Brain microvascular endothelial cell (primary cell): ENCODE results near the gene TRIM58.
A peak's percentile ranks its signal among the peaks of the same experiment; 100 is the strongest.

Experiments
- DNase-seq: peaks from one replicate; pipeline ENCODE4 v3.0.0-alpha.2; 2020
- H3K27ac ChIP-seq: fragments of 250-450 bp; sonication (Bioruptor Pico); 2 replicates; pipeline ENCODE4 v1.5.1; 2020; ENCODE audit warnings: mild to moderate bottlenecking, moderate library complexity
- H3K27me3 ChIP-seq: fragments of 250-450 bp; sonication (Bioruptor Pico); replicated peaks from 2 replicates; pipeline ENCODE4 v1.5.1; 2020; ENCODE audit warnings: mild to moderate bottlenecking
- H3K36me3 ChIP-seq: fragments of 250-450 bp; sonication (Bioruptor Pico); replicated peaks from 2 replicates; pipeline ENCODE4 v1.5.1; 2020; ENCODE audit warnings: mild to moderate bottlenecking
- H3K4me3 ChIP-seq: 2 replicates; pipeline ENCODE4 v1.5.1; 2011; ENCODE audit warnings: low read depth, mild to moderate bottlenecking, control low read depth, low read length, moderate library complexity
- in situ Hi-C: cut with HindIII; loops from 2 replicates; pipeline ENCODE4 v1.10.0; 2017; ENCODE audit warnings: low sequenced_read_pairs, low pct_ligation_motif_present
- TF ChIP-seq, protein P1 (sequence below): IDR thresholded peaks from 2 replicates; pipeline ENCODE4 v1.5.1; 2011; ENCODE audit warnings: low read depth, mild to moderate bottlenecking, moderate library complexity, low read length, control low read depth, inconsistent platforms; ENCODE audit errors: missing control alignments

The TRIM58 gene

DNA sequence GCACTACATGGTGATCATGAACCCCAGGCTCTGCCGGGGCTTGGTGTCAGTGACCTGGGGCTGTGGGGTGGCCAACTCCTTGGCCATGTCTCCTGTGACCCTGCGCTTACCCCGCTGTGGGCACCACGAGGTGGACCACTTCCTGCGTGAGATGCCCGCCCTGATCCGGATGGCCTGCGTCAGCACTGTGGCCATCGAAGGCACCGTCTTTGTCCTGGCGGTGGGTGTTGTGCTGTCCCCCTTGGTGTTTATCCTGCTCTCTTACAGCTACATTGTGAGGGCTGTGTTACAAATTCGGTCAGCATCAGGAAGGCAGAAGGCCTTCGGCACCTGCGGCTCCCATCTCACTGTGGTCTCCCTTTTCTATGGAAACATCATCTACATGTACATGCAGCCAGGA, 39.0 kb downstream of the TRIM58 start:
- no peak for DNase-seq
- no peaks in the 10 kb centered on the region for H3K36me3 ChIP-seq
- in situ Hi-C loops: no loop called here
- no peak overlapping the region for H3K27ac ChIP-seq
- TF ChIP-seq, protein P1, sequence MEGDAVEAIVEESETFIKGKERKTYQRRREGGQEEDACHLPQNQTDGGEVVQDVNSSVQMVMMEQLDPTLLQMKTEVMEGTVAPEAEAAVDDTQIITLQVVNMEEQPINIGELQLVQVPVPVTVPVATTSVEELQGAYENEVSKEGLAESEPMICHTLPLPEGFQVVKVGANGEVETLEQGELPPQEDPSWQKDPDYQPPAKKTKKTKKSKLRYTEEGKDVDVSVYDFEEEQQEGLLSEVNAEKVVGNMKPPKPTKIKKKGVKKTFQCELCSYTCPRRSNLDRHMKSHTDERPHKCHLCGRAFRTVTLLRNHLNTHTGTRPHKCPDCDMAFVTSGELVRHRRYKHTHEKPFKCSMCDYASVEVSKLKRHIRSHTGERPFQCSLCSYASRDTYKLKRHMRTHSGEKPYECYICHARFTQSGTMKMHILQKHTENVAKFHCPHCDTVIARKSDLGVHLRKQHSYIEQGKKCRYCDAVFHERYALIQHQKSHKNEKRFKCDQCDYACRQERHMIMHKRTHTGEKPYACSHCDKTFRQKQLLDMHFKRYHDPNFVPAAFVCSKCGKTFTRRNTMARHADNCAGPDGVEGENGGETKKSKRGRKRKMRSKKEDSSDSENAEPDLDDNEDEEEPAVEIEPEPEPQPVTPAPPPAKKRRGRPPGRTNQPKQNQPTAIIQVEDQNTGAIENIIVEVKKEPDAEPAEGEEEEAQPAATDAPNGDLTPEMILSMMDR: no peak
- H3K27me3 ChIP-seq: no peaks in the 10 kb centered on the region
- no peak overlapping the region for H3K4me3 ChIP-seq

DNA sequence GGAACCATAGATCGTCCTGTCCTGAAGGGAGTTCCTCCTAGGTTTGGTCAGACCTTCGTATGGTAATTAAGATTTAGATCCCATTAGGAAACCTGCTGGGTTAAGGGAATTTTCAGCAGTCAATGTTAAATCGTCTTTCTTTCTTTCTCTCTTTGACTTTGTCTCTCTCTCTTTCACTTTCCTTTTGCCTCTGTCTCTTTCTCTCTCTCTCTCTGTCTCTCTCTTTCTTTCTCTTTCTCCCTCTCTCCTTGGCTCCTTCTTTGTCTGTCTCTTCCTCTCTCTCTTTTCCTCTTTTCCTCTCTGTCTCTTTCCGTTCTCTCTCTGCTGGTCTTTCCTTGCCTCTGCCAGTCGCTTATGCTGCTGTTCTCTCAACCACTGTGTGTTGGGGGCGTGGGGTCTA, 47.1 kb downstream of the TRIM58 start:
- H3K4me3 ChIP-seq: no peak overlapping the region
- H3K27ac ChIP-seq: no peak overlapping the region
- no peak for DNase-seq
- H3K27me3 ChIP-seq: no peaks in the 10 kb centered on the region
- TF ChIP-seq, protein P1: no peak
- in situ Hi-C loops: no loop called here
- H3K36me3 ChIP-seq: no peaks in the 10 kb centered on the region

- H3K4me3 ChIP-seq: no peak overlapping the region
- in situ Hi-C loops: no loop called here
Observed at GRCh38 chr1:247905181-247905580, 48.2 kb downstream of the TRIM58 start.

GRCh38 chr1:247905910-247906503, 49.0 kb downstream of the TRIM58 start:
- TF ChIP-seq, protein P1: no peak
- H3K36me3 ChIP-seq: no peaks in the 10 kb centered on the region
- no peaks in the 10 kb centered on the region for H3K27me3 ChIP-seq
- in situ Hi-C loops: no loop called here
- no peak overlapping the region for H3K27ac ChIP-seq
- no peak for DNase-seq
- peak overlapping the region; percentile 1 for H3K4me3 ChIP-seq

More at GRCh38 chr1:247905181-247905580, 48.2 kb downstream of the TRIM58 start:
- Histone ChIP-seq H3K27me3 (no peaks in the 10 kb centered on the region), H3K36me3 (no peaks in the 10 kb centered on the region), H3K27ac (no peak overlapping the region)
- DNase-seq: no peak
- TF ChIP-seq, protein P1: no peak

GRCh38 chr1:247906504-247907047, 49.6 kb downstream of the TRIM58 start:
- Histone ChIP-seq H3K4me3 (peak overlapping the region; percentile 9), H3K27me3 (no peaks in the 10 kb centered on the region), H3K36me3 (no peaks in the 10 kb centered on the region), H3K27ac (no peak overlapping the region)
- no peak for DNase-seq
- TF ChIP-seq, protein P1: no peak
- in situ Hi-C loops: no loop called here

DNA sequence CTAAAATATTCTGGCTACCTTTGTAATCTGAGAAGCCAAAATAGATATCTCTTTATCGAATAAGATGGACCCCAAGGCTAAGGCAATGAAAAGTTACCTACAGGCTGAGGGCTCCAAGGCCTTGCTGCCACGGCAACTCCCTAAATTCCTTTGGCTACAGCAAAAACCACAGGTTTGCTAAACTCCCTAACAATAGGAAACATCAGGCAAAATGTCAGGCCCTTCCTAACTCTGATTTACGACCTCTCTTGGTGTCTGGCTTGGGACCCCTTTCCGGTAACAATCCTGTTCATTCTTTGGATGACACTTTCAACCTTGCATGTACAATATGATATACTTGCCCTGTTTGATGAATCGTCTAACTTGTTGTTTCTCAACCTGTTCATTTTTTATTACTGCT, 51.8 kb downstream of the TRIM58 start:
- DNase-seq: no peak
- Histone ChIP-seq H3K36me3 (no peaks in the 10 kb centered on the region), H3K4me3 (no peak overlapping the region), H3K27ac (no peak overlapping the region), H3K27me3 (no peaks in the 10 kb centered on the region)
- in situ Hi-C loops: no loop called here
- TF ChIP-seq, protein P1: no peak
